NAMALWA (cell line): ENCODE results near the gene AFF3.

Experiments used
- DNase-seq: peaks from one replicate; pipeline ENCODE4 v3.0.0-alpha.2; 2015; ENCODE audit warnings: low spot score

AFF3 gene

GRCh38 chr2:99629320-99629719 is 513.1 kb downstream of the AFF3 start:
- no peak for DNase-seq

DNA sequence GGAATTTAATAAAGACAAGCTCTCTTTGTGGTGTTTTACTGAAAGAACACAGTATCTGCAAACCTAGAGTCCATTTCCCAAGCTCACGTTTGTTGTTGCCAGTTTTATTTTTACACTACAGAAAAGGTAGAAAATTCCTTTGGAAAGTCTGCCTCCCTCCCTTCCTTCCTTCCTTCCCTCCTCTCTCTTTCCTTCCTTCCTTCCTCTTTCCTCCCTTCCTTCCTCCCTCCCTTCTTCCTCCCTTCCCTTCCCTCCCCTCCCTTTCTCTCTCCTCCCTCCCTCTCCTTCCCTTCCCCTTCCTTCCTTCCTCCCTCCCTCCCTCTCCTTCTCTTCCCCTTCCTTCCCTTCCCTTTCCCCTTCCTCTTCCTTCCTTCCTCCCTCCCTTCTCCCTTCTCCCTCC is 516.2 kb downstream of the AFF3 start:
- no peak for DNase-seq

DNA sequence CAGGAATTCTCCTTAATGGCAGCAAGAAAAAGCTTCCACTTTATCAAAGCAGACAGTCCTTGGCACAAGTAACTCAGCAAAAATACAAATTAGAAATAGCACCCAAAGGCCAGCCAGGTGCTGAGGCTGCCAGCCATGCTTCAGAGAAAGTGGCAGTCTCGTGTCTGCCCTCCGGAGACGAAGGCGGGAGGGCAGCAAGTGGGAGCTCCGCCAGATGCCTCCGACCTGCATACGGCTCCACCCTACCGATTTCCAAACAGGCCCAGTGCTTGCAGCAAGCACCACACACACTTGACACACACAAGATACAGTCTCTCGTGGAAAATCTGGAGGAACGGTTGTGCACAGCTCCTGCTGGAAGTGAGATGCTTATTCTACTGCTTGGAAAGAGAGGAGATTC is 517.7 kb downstream of the AFF3 start:
- no peak for DNase-seq

GRCh38 chr2:99623613-99624012 is 518.8 kb downstream of the AFF3 start:
- DNase-seq: no peak

GRCh38 chr2:99623035-99623434 is 519.4 kb downstream of the AFF3 start:
- DNase-seq: no peak

DNA sequence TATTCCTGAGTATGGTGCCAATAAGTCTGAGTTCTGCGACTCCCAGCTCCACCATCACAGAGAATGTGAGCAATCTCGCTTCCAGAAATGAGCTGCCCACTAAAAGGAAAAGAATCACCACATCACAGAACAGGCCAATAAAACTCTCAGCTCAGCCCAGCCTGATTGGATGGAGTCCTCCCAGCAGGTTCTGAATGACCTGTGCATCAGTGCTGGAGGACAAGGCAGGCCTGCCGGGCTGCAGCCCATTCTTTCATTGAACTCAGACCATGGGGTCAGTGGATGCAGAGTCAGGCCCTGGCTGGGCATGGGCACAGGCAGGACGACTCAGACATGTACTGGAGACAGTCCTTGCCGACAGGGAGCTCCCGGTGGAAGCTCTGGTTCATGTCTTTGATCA is 519.9 kb downstream of the AFF3 start:
- DNase-seq: no peak

GRCh38 chr2:99621774-99622173 is 520.6 kb downstream of the AFF3 start:
- DNase-seq: no peak

- DNase-seq: no peak
Measured at GRCh38 chr2:99621106-99621505, 521.3 kb downstream of the AFF3 start.

GRCh38 chr2:99619151-99619550 is 523.2 kb downstream of the AFF3 start:
- no peak for DNase-seq

DNA sequence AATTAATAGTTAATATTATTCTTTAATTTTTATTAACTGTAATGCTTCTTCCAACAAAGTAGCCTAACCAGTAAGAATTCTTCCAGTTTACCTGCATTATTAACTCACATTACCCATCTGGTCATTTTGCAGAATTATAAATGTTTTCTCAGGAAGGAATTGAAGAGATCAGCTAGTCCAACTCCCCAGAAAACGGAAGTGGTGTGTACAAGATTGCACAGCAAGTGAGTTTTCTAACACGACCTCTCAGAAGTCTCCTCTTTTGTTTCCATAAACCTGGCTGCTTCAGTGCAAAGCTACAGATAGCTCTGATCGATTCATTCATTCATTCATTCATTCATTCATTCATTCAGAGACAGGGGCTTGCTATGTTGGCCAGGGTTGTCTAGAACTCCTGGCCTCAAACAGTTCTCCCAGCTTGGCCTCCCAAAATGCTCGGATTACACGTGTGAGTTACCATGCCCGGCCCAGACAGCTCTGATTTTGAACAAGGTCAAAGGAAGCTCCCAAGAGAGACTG is 523.8 kb downstream of the AFF3 start:
- no peak for DNase-seq

DNA sequence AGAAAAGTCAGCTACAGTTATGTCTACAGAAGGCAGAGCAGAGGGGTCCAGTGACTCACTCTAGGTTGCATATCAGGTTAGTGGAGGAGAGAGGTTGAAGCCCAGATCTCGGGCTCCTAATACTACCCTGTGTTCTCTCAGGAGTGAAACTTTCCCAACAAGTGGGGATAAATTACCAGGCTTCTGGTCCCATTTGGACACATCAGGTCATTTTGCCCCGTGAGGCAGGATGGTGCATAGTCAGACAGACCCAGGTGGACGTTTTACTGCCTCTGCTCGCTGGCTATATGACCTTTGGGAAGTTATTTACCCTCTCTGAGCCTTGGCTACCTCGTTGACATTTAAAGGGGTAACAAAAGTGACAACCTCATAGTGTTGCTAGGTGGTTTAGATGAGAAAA is 524.6 kb downstream of the AFF3 start:
- no peak for DNase-seq

DNA sequence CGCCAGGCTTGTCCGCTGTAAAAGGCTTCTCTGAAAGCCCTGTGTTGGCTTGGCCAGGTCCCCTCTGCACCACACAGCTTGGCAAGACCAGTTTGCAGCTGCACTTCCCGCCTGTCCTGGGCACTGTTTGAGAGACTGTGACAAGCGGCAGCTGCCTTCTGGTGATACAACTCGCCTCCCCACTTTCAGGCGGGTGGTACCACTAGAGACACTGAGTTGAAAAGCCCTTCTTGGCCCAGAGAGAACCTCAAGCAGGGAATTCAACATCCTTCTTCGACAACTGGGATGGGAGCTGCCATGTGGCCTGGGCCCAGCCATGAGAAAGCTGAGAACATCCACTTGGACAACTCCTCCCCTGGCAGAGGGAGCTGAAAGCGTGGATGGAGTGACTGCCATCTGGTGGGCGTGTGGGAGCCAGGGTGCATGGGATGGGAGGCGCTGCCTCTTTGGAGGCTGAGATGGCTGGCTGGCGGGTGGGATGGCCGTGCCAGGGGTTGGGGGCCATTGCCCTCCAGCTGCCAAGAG is 527.1 kb downstream of the AFF3 start:
- no peak for DNase-seq

DNA sequence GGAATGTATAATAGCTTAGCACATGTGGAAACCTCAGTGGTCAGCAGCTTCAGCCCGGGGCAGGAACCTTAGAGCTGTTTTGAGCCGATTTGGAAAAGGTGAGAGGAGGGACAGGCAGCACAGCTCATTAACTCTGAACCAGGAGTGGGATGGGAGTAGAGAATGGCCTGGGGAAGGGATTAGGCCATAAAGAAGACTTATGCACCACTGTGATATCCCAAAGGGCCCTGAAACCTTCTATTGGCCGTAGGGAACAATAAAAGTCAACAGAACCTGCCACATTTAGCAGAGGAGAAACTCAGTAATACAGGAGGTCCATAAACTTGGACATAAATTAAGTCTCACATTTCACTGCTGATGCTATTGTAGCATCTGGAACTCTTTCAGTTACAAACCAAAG is 528.4 kb downstream of the AFF3 start:
- DNase-seq: no peak

DNA sequence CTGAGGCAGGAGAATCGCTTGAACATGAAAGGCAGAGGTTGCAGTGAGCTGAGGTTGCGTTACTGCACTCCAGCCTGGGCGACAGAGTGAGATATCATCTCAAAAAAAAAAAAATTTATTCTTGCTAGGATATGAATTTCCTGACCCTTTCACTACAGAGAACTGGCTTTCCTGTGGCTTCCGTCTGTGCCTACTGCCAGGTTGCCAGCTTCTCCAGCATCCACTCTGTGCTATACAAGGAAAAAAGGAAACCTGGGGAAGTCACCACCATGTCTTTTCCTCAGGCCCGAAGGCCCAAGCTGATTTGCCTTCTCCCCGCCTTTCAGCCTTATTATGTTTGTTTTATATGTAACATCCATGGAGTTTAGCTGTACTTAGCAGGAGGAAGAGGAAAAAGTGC is 530.6 kb downstream of the AFF3 start:
- no peak for DNase-seq

GRCh38 chr2:99611034-99611433 is 531.4 kb downstream of the AFF3 start:
- DNase-seq: no peak

DNA sequence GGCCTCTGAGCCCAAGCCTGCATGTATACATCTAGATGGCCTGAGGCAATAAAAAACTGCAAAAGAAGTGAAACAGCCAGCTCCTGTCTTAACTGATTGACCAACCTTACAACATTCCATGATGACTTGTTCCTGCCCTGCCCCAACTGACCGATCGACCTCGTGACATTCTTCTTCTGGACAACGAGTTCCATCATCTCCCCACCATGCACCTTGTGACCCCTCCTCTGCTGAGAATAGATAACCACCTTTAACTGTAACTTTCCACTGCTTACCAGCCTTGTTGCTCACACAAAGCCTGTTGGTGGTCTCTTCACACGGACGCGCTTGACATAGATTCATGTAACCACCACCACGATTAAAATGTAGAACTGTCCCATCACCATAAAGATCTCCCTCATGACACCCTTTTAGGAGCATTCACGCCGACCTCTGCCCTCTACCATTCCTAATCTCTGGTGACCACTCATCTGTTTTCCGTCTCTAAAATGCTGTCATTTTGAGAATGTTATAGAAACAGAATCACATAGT is 532.5 kb downstream of the AFF3 start:
- no peak for DNase-seq

DNA sequence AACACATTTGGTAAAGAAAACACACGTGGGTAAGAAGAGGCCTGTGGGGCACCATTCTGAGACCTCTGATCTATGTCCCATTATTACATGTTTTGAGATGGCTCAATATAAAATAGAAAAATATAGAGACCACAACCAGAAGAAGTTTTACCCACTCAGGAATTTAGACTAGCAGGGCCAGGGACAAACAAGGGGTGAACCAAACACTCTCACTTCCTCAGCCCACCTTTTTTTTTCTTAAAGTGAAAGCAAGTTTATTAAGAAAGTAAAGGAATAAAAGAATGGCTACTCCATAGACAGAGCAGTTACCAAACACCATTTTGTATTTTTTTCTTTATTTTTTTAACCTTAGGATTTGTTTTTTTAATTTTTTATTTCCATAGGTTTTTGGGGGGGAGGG is 533.5 kb downstream of the AFF3 start:
- DNase-seq: no peak

DNA sequence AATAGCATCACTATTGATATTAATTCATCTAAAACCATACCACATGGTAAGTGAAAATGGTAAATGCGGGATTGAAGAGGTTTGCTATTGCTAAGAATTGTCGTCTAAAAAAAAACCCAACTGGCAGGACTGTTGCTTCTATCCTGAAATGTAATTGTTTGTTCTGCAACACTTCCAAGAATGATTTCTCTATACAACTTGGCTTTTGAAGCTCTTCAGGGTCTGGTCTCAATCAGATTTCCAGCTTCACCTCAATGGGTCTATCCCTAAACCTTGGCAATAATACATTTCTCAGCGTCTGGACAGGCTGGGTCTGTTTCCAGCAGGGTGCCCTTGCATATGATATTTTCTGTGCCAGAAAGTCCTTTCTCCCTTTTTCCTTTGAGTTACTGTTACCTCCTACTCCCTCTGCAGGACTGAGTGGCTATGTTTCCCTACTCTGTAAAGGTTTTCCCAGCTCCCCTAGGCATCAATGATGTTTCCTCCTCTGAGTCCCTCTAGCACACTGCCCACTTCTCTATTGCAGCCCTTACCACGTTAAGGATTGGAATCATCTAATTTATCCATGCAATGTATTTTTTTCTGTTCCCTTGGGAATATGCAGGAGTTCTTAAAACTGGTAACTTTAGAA is 534.4 kb downstream of the AFF3 start:
- DNase-seq: no peak

DNA sequence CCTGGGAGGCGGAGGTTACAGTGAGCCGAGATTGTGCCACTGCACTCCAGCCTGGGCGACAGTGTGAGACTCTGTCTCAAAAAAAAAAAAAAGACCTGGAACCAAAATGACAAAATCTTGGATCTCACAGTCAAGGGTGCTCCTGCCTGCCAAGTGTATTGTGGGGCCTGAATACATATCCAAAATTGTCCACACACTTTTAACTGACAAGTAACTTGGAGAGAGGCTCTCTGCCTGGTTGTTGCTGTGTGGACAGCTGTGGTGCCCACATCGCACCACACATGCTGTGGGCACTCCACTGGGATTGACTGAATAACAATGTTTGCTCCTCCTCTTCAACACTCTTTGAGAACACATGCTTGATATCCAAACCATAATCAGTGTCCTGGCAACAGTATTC is 534.9 kb downstream of the AFF3 start:
- DNase-seq: no peak

- no peak for DNase-seq
Measured at GRCh38 chr2:99605036-99605435, 537.4 kb downstream of the AFF3 start.

DNA sequence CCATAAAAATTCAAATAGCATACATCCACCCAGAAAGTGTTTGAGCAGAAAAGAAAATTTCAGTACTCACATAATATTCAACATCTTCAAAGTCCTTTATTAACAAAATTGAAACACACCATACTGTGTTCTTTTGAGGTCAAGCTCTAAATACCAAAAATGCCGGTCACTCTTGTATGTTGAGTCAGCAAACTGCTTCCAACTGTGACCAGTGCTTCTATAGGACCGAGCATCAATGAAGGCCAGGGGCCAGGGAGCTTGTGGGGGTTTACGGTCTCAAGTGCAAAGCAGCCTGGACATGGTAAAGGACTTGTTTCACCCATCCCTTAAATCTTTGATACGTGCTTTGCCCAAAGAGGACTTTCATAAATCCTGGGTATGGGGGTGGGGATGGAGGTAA is 539.9 kb downstream of the AFF3 start:
- DNase-seq: no peak

DNA sequence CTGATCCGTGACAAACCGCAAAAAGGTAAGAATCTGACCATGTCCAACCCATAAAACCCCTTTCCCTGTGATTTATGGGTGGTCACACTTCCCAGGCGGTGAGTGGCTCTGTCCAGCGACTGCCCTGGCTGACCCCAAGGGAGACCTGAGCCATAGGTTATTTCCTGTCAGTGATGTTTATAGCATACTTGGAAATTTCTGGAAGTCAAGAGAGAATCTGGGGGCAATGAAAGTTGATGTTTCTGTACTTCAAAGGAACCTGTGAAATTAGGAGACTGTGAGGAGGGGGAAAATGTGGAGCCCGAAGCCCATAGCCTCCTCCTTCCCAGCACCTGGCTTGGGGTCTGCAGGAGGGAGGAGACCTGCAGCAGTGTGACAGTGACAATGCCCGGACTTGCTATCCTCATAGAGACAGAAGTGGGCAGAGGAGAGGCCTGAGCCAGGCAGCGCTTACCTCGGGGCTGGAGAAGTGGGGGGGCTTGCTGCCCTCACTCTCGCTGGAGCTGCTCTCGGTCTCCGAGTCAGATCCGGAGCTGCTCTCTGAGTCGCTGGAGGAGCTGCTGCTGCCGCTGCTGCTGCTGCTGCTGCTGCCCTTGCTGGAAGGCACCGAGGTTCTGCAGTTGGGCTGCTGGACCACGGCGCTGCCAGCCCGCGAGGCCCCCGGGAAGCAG is 541.3 kb downstream of the AFF3 start:
- DNase-seq: no peak

GRCh38 chr2:99598441-99598840 is 543.9 kb downstream of the AFF3 start:
- DNase-seq: no peak

DNA sequence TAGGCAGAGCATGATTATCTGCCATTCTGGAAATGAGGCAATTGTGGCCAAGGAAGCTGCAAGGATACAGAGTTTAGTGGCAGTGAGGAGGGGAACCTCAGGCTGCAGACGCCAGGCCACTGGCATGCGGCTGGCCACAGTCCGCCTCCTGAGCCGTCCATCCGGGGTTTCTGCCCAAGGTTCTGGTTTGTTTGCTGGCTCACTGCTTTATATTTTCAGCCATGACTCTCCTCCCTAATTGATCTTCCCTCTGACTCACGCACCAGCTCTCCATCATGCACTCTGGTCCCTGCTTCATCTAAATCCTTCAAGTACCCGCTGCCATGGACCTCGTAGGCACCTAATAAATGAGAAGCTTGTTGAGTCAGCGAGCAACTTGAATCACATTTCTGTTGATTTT is 544.8 kb downstream of the AFF3 start:
- no peak for DNase-seq
